ENCODE results near the gene KRTAP10-9. TPM values are rescaled to one million over a fixed set of nuclear protein-coding genes. Genes with fewer than 3 reads are reported as not detected.
"Not testable (repeated sequence)": the region's sequence is repeated elsewhere in the genome, so short reads cannot be mapped to it uniquely, and the experiment has no call there.

The KRTAP10-9 gene
- total RNA-seq, 2 donors from 2014 or later = not detected

DNA sequence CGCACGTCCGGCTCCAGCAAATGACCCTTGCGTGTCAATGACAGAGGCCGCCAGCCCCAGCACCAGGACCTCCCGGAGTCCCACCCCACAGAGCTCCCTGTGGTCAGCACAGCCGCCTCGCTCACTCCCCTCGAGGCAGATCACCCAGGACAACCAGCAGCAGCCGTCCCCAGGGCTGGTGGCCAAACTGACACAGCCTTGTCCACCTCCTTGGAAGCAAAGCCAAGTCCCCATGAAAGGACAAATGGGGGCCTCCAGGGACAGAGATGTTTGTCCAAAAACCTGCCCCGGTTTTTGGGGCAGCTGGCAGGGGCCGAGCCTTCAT is 12.4 kb downstream of the KRTAP10-9 start:
- no peaks in the 10 kb centered on the region for H3K4me1 ChIP-seq
- no peak overlapping the region for H3K9ac ChIP-seq (ENCODE audit: low read depth in 2 of 2, low read length in 2 of 2)
- DNase-seq = no peak
- no peaks in the 10 kb centered on the region for H3K9me3 ChIP-seq
- no peaks in the 10 kb centered on the region for H3K36me3 ChIP-seq
- H3K27ac ChIP-seq = no peak overlapping the region
- no peak overlapping the region for H3K4me3 ChIP-seq
- H3K27me3 ChIP-seq = no peaks in the 10 kb centered on the region
- TF ChIP-seq, protein P1, sequence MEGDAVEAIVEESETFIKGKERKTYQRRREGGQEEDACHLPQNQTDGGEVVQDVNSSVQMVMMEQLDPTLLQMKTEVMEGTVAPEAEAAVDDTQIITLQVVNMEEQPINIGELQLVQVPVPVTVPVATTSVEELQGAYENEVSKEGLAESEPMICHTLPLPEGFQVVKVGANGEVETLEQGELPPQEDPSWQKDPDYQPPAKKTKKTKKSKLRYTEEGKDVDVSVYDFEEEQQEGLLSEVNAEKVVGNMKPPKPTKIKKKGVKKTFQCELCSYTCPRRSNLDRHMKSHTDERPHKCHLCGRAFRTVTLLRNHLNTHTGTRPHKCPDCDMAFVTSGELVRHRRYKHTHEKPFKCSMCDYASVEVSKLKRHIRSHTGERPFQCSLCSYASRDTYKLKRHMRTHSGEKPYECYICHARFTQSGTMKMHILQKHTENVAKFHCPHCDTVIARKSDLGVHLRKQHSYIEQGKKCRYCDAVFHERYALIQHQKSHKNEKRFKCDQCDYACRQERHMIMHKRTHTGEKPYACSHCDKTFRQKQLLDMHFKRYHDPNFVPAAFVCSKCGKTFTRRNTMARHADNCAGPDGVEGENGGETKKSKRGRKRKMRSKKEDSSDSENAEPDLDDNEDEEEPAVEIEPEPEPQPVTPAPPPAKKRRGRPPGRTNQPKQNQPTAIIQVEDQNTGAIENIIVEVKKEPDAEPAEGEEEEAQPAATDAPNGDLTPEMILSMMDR (IDR thresholded peaks at IDR 0.05) = no peak
- intact Hi-C loops (cut with DNase I) = no loop called here

DNA sequence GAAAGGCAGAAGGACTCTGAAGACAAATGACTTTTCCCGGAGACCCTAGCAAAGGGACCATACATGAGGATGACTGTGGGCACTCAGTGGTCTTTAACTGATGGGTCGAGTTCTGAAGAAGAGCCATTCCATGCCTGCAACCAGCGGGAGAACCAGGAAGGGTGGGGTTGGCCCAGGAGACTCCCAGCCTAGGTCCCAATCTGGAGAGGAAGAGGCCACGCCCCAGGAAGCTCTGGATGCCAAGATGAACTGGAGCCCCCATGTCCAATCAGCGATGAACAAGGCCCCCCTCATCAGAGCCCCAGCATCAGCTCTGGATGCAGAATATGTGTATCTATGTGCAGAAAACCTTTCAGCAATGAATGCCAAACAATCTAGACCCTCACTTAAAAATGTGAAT is 13.9 kb downstream of the KRTAP10-9 start:
- H3K27ac ChIP-seq = no peak overlapping the region
- H3K27me3 ChIP-seq = no peaks in the 10 kb centered on the region
- TF ChIP-seq, protein P1 (IDR thresholded peaks at IDR 0.05) = no peak
- no peak overlapping the region for H3K9ac ChIP-seq (ENCODE audit: low read depth in 2 of 2, low read length in 2 of 2)
- H3K4me3 ChIP-seq = no peak overlapping the region
- no peaks in the 10 kb centered on the region for H3K36me3 ChIP-seq
- DNase-seq = no peak
- intact Hi-C loops (cut with DNase I) = no loop called here
- no peaks in the 10 kb centered on the region for H3K4me1 ChIP-seq
- H3K9me3 ChIP-seq = no peaks in the 10 kb centered on the region

DNA sequence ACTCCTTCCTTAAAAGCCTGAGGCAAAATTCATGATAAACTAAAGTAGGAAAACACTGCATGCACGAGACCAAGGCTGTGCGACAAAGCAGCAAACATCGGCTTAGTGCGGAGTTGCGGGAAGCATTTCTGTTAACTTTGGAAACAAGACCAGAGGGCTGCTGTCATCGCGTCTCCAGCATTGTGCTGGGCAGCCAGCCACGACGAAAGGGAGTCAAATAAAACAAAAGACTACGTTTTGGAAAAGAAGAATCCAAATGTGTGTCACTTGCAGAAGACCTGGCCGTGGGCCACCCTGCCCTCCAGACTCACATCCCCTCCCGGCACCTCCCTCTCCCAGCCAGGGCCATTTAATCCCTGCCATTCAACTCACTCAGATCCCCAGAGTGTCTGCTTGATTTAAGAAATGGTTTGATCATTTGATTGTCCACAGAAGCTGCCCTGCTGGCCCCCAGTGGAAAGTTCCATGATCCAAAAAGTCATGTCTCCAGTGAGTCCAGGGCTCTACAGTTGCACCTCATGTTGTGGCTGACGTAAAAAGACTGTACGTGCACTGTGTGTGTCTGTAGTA is 16.9 kb downstream of the KRTAP10-9 start:
- Histone ChIP-seq H3K4me1 (no peaks in the 10 kb centered on the region), H3K27me3 (no peaks in the 10 kb centered on the region), H3K9ac (ENCODE audit: low read depth in 2 of 2, low read length in 2 of 2) (no peak overlapping the region), H3K36me3 (no peaks in the 10 kb centered on the region), H3K9me3 (no peaks in the 10 kb centered on the region), H3K27ac (no peak overlapping the region), H3K4me3 (no peak overlapping the region)
- intact Hi-C loops (cut with DNase I) = no loop called here
- DNase-seq = no peak
- TF ChIP-seq, protein P1 (IDR thresholded peaks at IDR 0.05) = no peak

DNA sequence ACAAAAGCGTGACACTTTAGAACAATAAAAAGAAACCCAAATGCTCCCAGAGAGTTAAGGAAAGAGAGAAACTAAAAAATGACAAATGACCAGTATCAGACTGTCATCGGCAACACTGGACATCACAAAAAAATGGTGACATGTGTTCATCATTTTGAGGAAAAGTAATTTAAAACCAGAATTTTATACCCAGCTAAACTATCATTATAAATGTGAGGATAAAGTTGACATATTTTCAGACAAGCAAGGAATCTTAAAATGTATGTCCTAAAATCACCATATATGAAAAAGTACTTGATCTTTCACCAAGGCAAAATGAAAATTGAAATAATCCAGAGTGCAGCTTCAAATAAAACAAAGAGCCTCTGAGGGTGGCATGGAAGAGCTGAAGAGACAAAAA is 18.0 kb downstream of the KRTAP10-9 start:
- Histone ChIP-seq H3K9me3 (no peaks in the 10 kb centered on the region), H3K27me3 (no peaks in the 10 kb centered on the region), H3K4me3 (no peak overlapping the region), H3K4me1 (no peaks in the 10 kb centered on the region), H3K36me3 (no peaks in the 10 kb centered on the region), H3K27ac (no peak overlapping the region), H3K9ac (ENCODE audit: low read depth in 2 of 2, low read length in 2 of 2) (no peak overlapping the region)
- no peak for DNase-seq
- TF ChIP-seq, protein P1 (IDR thresholded peaks at IDR 0.05) = no peak
- intact Hi-C loops (cut with DNase I) = no loop called here

DNA sequence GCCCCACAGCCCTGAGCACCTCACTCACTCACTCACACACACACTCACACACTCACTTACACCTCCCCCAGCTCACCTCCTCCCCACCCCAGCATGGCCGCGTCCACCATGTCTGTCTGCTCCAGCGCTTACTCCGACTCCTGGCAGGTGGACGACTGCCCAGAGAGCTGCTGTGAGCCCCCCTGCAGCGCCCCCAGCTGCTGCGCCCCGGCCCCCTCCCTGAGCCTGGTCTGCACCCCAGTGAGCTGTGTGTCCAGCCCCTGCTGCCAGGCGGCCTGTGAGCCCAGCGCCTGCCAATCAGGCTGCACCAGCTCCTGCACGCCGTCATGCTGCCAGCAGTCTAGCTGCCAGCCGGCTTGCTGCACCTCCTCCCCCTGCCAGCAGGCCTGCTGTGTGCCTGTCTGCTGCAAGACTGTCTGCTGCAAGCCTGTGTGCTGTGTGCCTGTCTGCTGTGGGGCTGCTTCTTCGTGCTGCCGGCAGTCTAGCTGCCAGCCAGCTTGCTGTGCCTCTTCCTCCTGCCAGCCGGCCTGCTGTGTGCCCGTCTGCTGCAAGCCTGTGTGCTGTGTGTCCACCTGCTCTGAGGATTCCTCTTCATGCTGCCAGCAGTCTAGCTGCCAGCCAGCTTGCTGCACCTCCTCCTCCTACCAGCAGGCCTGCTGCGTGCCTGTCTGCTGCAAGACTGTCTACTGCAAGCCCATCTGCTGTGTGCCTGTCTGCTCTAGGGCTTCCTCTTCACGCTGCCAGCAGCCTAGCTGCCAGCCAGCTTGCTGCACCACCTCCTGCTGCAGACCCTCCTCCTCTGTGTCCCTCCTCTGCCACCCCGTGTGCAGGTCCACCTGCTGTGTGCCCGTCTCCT is 19.7 kb downstream of the KRTAP10-9 start, which contains the start of gene KRTAP10-11:
TSS of gene KRTAP10-11 (plus strand) at position 49 of the 856 bp plus-strand sequence. CDS start at position 94, 45 bp downstream.
- intact Hi-C loops (cut with DNase I); H3K36me3 ChIP-seq; H3K27me3 ChIP-seq; H3K4me3 ChIP-seq; H3K9ac ChIP-seq (ENCODE audit: low read depth in 2 of 2, low read length in 2 of 2); H3K27ac ChIP-seq; H3K9me3 ChIP-seq; H3K4me1 ChIP-seq; DNase-seq: not testable (repeated sequence)

DNA sequence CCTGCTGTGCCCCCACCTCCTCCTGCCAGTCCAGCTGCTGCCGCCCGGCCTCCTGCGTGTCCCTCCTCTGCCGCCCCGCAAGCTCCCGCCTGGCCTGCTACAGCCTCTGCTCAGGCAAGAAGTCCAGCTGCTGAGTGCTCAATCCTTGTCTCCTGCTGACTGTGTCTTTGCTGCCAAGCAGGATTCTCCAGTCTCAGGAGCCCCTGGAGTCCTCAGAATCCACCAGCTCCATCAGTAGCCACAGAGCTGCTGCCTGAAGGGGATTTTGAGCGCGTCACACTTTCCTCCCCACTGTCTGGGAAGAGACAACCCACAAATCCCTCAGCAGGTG is 20.3 kb downstream of the KRTAP10-9 start:
- no peak overlapping the region for H3K27ac ChIP-seq
- intact Hi-C loops (cut with DNase I) = no loop called here
- no peaks in the 10 kb centered on the region for H3K27me3 ChIP-seq
- no peak overlapping the region for H3K4me3 ChIP-seq
- TF ChIP-seq, protein P1 (IDR thresholded peaks at IDR 0.05) = no peak
- no peaks in the 10 kb centered on the region for H3K36me3 ChIP-seq
- H3K9ac ChIP-seq (ENCODE audit: low read depth in 2 of 2, low read length in 2 of 2) = no peak overlapping the region
- no peak for DNase-seq
- H3K9me3 ChIP-seq = no peaks in the 10 kb centered on the region
- no peaks in the 10 kb centered on the region for H3K4me1 ChIP-seq
